ENCODE results near the gene BCKDHA. TPM values are rescaled to one million over a fixed set of nuclear protein-coding genes. Genes with fewer than 3 reads are reported as not detected.

The BCKDHA gene
- total and polyA plus RNA-seq, 8 donors = 12.1 to 35.4 (median 31.9) TPM

DNA sequence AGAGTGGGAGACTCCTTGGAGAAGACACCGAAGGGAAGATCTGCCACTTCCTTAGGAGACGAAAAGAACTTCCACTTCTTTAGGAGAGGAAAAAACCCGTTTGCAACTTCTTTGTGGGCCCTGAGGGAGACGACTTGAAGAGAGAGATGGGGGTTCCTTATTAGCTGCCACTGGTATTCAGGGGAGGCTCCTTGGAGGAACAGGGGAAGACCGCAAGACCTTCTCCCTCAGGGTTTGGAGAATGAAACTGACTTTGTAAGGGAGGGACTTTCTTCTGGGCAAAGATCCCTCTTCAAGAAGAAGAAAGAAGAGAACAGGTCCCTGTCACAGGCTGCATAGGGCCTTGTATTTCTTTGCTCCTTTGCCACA is 416 bp downstream of the BCKDHA start:
- Histone ChIP-seq H3K9me3 (no peaks in the 10 kb centered on the region), H3K4me3 (peak overlapping the region; percentile 84 to 94), H3K36me3 (peaks cover 0 to 5% of the 10 kb centered on the region in 2 donors), H3K27me3 (no peaks in the 10 kb centered on the region), H3K27ac (peak overlapping the region; percentile 86 to 93), H3K4me1 (peaks cover 13 to 63% of the 10 kb centered on the region in 2 donors)
- intact Hi-C loops (cut with DNase I) = no loop called here
- no peak for DNase-seq
- TF ChIP-seq, protein P1, sequence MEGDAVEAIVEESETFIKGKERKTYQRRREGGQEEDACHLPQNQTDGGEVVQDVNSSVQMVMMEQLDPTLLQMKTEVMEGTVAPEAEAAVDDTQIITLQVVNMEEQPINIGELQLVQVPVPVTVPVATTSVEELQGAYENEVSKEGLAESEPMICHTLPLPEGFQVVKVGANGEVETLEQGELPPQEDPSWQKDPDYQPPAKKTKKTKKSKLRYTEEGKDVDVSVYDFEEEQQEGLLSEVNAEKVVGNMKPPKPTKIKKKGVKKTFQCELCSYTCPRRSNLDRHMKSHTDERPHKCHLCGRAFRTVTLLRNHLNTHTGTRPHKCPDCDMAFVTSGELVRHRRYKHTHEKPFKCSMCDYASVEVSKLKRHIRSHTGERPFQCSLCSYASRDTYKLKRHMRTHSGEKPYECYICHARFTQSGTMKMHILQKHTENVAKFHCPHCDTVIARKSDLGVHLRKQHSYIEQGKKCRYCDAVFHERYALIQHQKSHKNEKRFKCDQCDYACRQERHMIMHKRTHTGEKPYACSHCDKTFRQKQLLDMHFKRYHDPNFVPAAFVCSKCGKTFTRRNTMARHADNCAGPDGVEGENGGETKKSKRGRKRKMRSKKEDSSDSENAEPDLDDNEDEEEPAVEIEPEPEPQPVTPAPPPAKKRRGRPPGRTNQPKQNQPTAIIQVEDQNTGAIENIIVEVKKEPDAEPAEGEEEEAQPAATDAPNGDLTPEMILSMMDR (IDR thresholded peaks at IDR 0.05) = no peak
- ATAC-seq = no peak

- H3K4me3 ChIP-seq = peak overlapping the region; percentile 84 to 94
- no peaks in the 10 kb centered on the region for H3K27me3 ChIP-seq
- peaks cover 0 to 5% of the 10 kb centered on the region in 2 donors for H3K36me3 ChIP-seq
- DNase-seq = no peak
- H3K27ac ChIP-seq = no peak overlapping the region
- TF ChIP-seq, protein P1 (IDR thresholded peaks at IDR 0.05) = no peak
- intact Hi-C loops (cut with DNase I) = no loop called here
- H3K4me1 ChIP-seq = peaks cover 13 to 61% of the 10 kb centered on the region in 2 donors
- no peaks in the 10 kb centered on the region for H3K9me3 ChIP-seq
- ATAC-seq = no peak
These were observed 980 bp downstream of the BCKDHA start for GRCh38 chr19:41398598-41398997.

DNA sequence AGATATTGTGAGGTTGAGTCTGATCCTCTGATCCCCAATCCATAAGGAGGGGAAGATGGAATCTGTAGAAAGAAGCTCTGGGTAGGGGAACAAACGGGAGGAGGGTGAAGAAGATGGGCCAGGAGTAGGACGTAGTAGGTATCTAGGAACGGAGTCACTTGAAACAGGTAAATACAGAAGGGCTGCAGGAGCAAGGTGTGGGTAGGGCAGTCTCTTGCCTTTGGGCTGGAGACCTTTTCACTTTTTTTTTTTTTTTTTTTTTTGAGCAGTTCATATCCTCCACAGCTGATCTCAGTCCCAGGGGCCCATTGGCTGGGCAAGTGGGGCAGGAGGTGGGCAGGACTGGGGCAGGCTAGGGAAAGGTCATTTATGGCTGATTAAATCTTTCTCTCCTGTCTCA is 1.5 kb downstream of the BCKDHA start:
- Histone ChIP-seq H3K4me3 (peak overlapping the region in 1 of 2 donors; percentile 84), H3K27me3 (no peaks in the 10 kb centered on the region), H3K27ac (no peak overlapping the region), H3K9me3 (no peaks in the 10 kb centered on the region), H3K4me1 (peaks cover 13 to 58% of the 10 kb centered on the region in 2 donors), H3K36me3 (peaks cover 0 to 5% of the 10 kb centered on the region in 2 donors)
- ATAC-seq (no peak), DNase-seq (no peak)
- TF ChIP-seq, protein P1 (IDR thresholded peaks at IDR 0.05) = no peak
- intact Hi-C loops (cut with DNase I) = no loop called here

GRCh38 chr19:41399525-41399924 is 1.9 kb downstream of the BCKDHA start:
- no peaks in the 10 kb centered on the region for H3K27me3 ChIP-seq
- H3K9me3 ChIP-seq = no peaks in the 10 kb centered on the region
- intact Hi-C loops (cut with DNase I) = no loop called here
- H3K4me1 ChIP-seq = peaks cover 13 to 58% of the 10 kb centered on the region in 2 donors
- no peak for DNase-seq
- TF ChIP-seq, protein P1 (IDR thresholded peaks at IDR 0.05) = no peak
- ATAC-seq = no peak
- peaks cover 0 to 5% of the 10 kb centered on the region in 2 donors for H3K36me3 ChIP-seq
- H3K4me3 ChIP-seq = no peak overlapping the region
- H3K27ac ChIP-seq = no peak overlapping the region

GRCh38 chr19:41401483-41401882 is 3.9 kb downstream of the BCKDHA start:
- peak overlapping the region in 1 of 2 donors; percentile 63 for H3K27ac ChIP-seq
- H3K36me3 ChIP-seq = peaks cover 0 to 5% of the 10 kb centered on the region in 2 donors
- ATAC-seq = no peak
- H3K27me3 ChIP-seq = no peaks in the 10 kb centered on the region
- TF ChIP-seq, protein P1 (IDR thresholded peaks at IDR 0.05) = no peak
- no peak for DNase-seq
- intact Hi-C loops (cut with DNase I) = no loop called here
- H3K4me3 ChIP-seq = no peak overlapping the region
- H3K4me1 ChIP-seq = peaks cover 10 to 60% of the 10 kb centered on the region in 2 donors
- H3K9me3 ChIP-seq = no peaks in the 10 kb centered on the region

Data from left lung (tissue), 10 donors.